ENCODE data around the gene DLG2. TPM values are rescaled to one million over a fixed set of nuclear protein-coding genes. Genes with fewer than 3 reads are reported as not detected.

DLG2 gene
- total RNA-seq, 1 donor from 2014 or later, result 5.9 TPM

GRCh38 chr11:83676056-83676601, 1951.0 kb downstream of the DLG2 start:
- H3K36me3 Mint-ChIP-seq, result no peaks in the 10 kb centered on the region
- no peak for DNase-seq (ENCODE audit: extremely low spot score, unreplicated experiment)

DNA sequence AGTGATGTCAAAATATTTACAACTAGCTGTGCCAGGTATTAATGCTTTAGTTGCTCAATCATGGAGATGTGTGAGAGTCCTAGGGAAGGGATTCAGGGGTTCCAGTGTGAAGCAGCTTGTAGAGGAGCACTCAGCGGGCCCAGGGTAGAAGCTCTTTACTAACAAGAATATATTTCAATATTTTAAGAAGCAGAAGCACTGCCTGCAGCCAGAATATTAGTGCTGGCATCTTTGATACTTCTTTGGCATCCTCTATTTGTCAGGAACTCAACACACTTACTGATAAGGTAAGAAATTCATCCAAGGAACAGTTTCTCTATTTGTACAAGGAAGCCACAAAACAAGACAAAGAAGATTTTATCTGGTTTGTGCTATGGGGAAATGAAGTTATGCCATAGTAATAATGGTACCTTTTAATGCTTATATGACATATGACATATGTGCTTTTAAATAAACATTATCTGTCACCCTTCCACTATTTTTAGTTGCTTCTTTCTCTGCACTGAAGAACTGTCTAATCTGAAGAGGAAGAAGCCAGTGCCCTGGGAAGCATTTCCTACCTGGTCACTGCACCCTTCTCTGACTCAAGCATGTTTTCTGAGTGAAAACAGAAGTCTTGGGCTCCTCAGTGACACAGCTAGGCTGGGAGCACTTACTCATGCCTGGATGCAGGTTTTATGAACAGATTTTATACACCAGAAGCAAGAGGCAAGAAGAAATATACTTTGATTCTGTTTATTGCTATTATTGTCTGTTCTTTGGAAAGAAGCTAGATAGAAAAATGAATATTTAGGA, 1952.8 kb downstream of the DLG2 start:
- TF ChIP-seq, protein P1, sequence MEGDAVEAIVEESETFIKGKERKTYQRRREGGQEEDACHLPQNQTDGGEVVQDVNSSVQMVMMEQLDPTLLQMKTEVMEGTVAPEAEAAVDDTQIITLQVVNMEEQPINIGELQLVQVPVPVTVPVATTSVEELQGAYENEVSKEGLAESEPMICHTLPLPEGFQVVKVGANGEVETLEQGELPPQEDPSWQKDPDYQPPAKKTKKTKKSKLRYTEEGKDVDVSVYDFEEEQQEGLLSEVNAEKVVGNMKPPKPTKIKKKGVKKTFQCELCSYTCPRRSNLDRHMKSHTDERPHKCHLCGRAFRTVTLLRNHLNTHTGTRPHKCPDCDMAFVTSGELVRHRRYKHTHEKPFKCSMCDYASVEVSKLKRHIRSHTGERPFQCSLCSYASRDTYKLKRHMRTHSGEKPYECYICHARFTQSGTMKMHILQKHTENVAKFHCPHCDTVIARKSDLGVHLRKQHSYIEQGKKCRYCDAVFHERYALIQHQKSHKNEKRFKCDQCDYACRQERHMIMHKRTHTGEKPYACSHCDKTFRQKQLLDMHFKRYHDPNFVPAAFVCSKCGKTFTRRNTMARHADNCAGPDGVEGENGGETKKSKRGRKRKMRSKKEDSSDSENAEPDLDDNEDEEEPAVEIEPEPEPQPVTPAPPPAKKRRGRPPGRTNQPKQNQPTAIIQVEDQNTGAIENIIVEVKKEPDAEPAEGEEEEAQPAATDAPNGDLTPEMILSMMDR (conservative IDR thresholded peaks at IDR 0.05), result no peak
- no peak for DNase-seq (ENCODE audit: extremely low spot score, unreplicated experiment)
- Mint-ChIP-seq H3K9me3 (no peaks in the 10 kb centered on the region), H3K4me1 (ENCODE audit: unreplicated experiment) (no peaks in the 10 kb centered on the region), H3K27me3 (no peaks in the 10 kb centered on the region), H3K36me3 (no peaks in the 10 kb centered on the region), H3K4me3 (no peak overlapping the region), H3K27ac (no peak overlapping the region)

More at GRCh38 chr11:83676056-83676601, 1951.0 kb downstream of the DLG2 start:
- TF ChIP-seq, protein P1 (conservative IDR thresholded peaks at IDR 0.05), result no peak
- no peaks in the 10 kb centered on the region for H3K27me3 Mint-ChIP-seq
- H3K4me3 Mint-ChIP-seq, result no peak overlapping the region
- peaks cover 14% of the 10 kb centered on the region for H3K4me1 Mint-ChIP-seq (ENCODE audit: unreplicated experiment)
- H3K9me3 Mint-ChIP-seq, result no peaks in the 10 kb centered on the region
- H3K27ac Mint-ChIP-seq, result no peak overlapping the region

DNA sequence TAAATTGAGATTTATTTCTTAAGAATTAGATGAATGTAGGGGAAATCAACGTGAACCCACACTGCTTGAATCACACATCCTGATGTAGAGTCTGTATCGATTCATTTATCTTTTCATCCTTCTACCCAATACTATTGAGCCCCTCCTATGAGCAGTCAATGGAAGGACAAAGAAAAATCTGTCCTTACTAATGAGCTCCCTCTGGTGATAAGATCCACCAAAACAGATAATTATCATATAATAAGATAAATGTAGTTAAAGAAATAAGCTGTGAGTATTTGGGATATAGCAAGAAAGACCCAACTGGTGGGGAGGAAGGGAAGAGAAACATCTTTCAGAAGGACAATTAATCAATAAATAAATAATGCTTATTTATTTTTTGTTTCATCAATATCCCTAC, 1955.9 kb downstream of the DLG2 start:
- TF ChIP-seq, protein P1 (conservative IDR thresholded peaks at IDR 0.05), result no peak

DNA sequence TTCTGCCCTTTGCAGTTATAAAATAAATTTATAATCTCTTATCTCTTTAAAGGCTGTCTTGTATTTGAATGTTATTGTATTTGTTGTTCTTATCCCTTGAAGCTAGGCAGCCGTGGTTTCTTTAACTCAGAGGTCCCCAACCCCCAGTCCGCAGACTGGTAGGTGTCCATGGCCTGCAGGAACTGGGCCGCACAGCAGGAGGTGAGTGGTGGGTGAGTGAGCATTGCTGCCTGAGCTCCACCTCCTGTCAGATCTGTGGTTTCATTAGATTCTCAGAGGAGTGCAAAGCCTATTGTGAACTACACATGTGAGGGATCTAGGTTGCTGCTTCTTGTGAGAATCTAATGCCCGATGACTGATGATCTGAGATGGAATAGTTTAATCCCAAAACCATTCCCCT, 1961.0 kb downstream of the DLG2 start:
- Mint-ChIP-seq H3K9me3 (no peaks in the 10 kb centered on the region), H3K36me3 (no peaks in the 10 kb centered on the region)
- no peak for DNase-seq (ENCODE audit: extremely low spot score, unreplicated experiment)

More for the DNA sequence above, 1955.9 kb downstream of the DLG2 start:
- H3K4me1 Mint-ChIP-seq (ENCODE audit: unreplicated experiment), result no peaks in the 10 kb centered on the region
- H3K36me3 Mint-ChIP-seq, result no peaks in the 10 kb centered on the region
- H3K9me3 Mint-ChIP-seq, result no peaks in the 10 kb centered on the region
- no peak overlapping the region for H3K4me3 Mint-ChIP-seq
- DNase-seq (ENCODE audit: extremely low spot score, unreplicated experiment), result no peak
- H3K27ac Mint-ChIP-seq, result no peak overlapping the region
- no peaks in the 10 kb centered on the region for H3K27me3 Mint-ChIP-seq

DNA sequence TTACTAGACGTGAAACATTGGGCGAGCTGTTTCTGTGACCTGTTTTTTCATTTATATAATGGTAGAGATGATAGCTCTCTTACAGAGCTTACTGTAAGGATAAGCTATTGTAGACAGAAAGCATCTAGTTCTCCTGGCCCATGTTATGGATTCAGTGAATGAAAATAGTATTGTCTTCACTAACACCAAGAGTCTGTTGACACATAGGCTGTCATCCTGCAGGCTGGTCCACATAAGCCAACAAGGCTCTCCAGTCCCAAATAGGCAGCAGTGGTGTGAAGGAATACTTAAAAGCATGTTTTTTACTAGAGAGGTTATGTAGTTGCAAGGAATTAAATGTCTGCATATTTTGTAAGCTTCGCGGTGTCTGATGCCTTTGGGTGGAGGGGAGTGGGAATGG, 1963.2 kb downstream of the DLG2 start:
- no peaks in the 10 kb centered on the region for H3K36me3 Mint-ChIP-seq
- no peak overlapping the region for H3K4me3 Mint-ChIP-seq

More for the DNA sequence above, 1961.0 kb downstream of the DLG2 start:
- Mint-ChIP-seq H3K4me1 (ENCODE audit: unreplicated experiment) (peaks cover 5% of the 10 kb centered on the region), H3K27me3 (no peaks in the 10 kb centered on the region), H3K27ac (no peak overlapping the region), H3K4me3 (no peak overlapping the region)
- TF ChIP-seq, protein P1 (conservative IDR thresholded peaks at IDR 0.05), result no peak

More for the DNA sequence above, 1963.2 kb downstream of the DLG2 start:
- H3K27ac Mint-ChIP-seq, result no peak overlapping the region
- no peaks in the 10 kb centered on the region for H3K27me3 Mint-ChIP-seq
- H3K9me3 Mint-ChIP-seq, result no peaks in the 10 kb centered on the region
- TF ChIP-seq, protein P1 (conservative IDR thresholded peaks at IDR 0.05), result no peak
- DNase-seq (ENCODE audit: extremely low spot score, unreplicated experiment), result no peak
- peaks cover 5% of the 10 kb centered on the region for H3K4me1 Mint-ChIP-seq (ENCODE audit: unreplicated experiment)
